Measurements from ENCODE around the gene MTCL1. TPM values are rescaled to one million over a fixed set of nuclear protein-coding genes. Genes with fewer than 3 reads are reported as not detected.
A peak's percentile ranks its signal among the peaks of the same experiment; 100 is the strongest.

MTCL1 gene
- total and polyA plus RNA-seq, 4 donors: 0.65 to 5.4 (median 1.4) TPM

DNA sequence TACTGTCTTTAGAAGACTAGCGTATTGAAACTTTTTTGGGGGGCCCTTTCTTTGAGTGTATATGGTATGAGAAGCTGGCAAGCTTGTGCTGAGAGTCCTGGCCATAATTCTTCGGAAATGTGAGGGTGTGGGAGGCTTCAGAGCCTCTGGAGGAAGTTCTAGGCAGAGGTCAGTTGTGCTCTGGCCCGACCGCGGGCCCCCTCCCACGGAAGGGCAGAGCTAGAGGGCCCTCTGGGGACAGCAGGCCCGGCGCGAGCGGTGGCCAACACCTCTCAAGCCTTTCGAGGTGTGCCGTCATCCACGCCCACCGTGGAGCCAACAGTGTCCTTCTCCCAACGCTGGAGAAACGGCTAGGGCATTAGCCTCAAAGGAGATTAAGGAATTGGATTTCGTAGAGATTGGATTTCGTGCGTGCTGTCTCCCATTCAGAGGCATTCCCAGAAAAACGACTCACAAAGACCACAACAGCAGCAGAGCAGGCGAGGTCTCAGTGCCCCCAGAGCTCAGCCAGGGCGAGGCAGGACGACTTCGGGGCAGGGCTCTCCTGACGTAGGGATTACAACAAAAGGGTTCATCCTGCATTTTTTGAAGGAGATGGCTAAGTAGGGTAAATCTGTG is 2.2 kb upstream of the MTCL1 start:
- no peak overlapping the region for H3K4me3 ChIP-seq (ENCODE audit: low read depth in 1 of 3, low read length in 3 of 3)
- no peaks in the 10 kb centered on the region for H3K36me3 ChIP-seq (ENCODE audit: control insufficient read depth in 4 of 4, insufficient read depth in 3 of 4, low read depth in 1 of 4, low read length in 3 of 4)
- H3K9ac ChIP-seq (ENCODE audit: low read depth in 1 of 2, low read length in 2 of 2): no peak overlapping the region
- no peak overlapping the region for H3K27ac ChIP-seq (ENCODE audit: low read depth in 1 of 2, low read length in 2 of 2)
- H3K27me3 ChIP-seq (ENCODE audit: control insufficient read depth in 4 of 4, insufficient read depth in 4 of 4, low read length in 3 of 4): no peaks in the 10 kb centered on the region
- H3K9me3 ChIP-seq (ENCODE audit: control insufficient read depth in 4 of 4, low read length in 3 of 4): no peaks in the 10 kb centered on the region
- TF ChIP-seq FOXA1 (IDR thresholded peaks at IDR 0.05) (no peak), HNF4G (IDR thresholded peaks at IDR 0.05) (no peak)
- H3K4me1 ChIP-seq (ENCODE audit: control insufficient read depth in 4 of 4, insufficient read depth in 4 of 4, low read length in 3 of 4): peaks cover 7 to 21% (median 17%) of the 10 kb centered on the region in 4 donors
- DNase-seq (ENCODE audit: low spot score): no peak
- 50% methylated on average over 25 of the region's 25 CpGs for WGBS

DNA sequence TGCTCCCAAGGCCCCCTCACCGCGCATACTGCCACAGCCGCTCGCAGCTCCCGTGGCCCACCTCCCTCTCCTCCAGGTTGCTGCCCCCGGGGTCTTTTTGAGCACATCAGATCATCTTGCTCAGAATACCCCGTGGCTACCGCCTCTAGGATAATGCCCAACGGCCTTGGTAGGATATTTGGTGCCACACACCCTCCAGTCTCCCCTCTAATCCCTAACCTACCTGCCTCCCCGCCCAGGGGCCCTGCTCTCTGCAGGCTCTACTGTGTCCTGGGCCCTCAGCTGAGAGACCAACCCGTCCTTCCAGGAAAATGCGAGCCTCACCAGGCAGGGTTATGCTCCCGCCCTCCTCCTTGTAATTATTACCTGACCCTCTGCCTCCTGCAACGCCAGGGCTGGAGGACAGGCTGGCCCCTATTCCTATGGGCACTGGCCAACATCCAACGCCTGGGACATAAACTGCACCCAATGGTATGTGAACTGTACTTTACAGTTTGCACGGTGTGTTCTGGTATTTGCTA is 1.5 kb upstream of the MTCL1 start:
- peak overlapping the region in 1 of 3 donors; percentile 57 for H3K4me3 ChIP-seq (ENCODE audit: low read depth in 1 of 3, low read length in 3 of 3)
- H3K4me1 ChIP-seq (ENCODE audit: control insufficient read depth in 4 of 4, insufficient read depth in 4 of 4, low read length in 3 of 4): peaks cover 7 to 21% (median 17%) of the 10 kb centered on the region in 4 donors
- no peaks in the 10 kb centered on the region for H3K9me3 ChIP-seq (ENCODE audit: control insufficient read depth in 4 of 4, low read length in 3 of 4)
- TF ChIP-seq SP1 (IDR thresholded peaks at IDR 0.05): no peak
- TF ChIP-seq, protein P1, sequence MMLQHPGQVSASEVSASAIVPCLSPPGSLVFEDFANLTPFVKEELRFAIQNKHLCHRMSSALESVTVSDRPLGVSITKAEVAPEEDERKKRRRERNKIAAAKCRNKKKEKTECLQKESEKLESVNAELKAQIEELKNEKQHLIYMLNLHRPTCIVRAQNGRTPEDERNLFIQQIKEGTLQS (IDR thresholded peaks at IDR 0.05): no peak
- TF ChIP-seq JUND (IDR thresholded peaks at IDR 0.05): no peak
- TF ChIP-seq GABPA (IDR thresholded peaks at IDR 0.05 in 1 of 2, conservative IDR thresholded peaks at IDR 0.05 in 1 of 2): no peak
- no peak for TF ChIP-seq EGR1 (IDR thresholded peaks at IDR 0.05; ENCODE audit: low read depth in 2 of 2)
- TF ChIP-seq, protein P2, sequence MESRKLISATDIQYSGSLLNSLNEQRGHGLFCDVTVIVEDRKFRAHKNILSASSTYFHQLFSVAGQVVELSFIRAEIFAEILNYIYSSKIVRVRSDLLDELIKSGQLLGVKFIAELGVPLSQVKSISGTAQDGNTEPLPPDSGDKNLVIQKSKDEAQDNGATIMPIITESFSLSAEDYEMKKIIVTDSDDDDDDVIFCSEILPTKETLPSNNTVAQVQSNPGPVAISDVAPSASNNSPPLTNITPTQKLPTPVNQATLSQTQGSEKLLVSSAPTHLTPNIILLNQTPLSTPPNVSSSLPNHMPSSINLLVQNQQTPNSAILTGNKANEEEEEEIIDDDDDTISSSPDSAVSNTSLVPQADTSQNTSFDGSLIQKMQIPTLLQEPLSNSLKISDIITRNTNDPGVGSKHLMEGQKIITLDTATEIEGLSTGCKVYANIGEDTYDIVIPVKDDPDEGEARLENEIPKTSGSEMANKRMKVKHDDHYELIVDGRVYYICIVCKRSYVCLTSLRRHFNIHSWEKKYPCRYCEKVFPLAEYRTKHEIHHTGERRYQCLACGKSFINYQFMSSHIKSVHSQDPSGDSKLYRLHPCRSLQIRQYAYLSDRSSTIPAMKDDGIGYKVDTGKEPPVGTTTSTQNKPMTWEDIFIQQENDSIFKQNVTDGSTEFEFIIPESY (IDR thresholded peaks at IDR 0.05): no peak
- TF ChIP-seq HNF4G (IDR thresholded peaks at IDR 0.05): no peak
- no peak for TF ChIP-seq RXRA (IDR thresholded peaks at IDR 0.05)
- TF ChIP-seq, protein P3, sequence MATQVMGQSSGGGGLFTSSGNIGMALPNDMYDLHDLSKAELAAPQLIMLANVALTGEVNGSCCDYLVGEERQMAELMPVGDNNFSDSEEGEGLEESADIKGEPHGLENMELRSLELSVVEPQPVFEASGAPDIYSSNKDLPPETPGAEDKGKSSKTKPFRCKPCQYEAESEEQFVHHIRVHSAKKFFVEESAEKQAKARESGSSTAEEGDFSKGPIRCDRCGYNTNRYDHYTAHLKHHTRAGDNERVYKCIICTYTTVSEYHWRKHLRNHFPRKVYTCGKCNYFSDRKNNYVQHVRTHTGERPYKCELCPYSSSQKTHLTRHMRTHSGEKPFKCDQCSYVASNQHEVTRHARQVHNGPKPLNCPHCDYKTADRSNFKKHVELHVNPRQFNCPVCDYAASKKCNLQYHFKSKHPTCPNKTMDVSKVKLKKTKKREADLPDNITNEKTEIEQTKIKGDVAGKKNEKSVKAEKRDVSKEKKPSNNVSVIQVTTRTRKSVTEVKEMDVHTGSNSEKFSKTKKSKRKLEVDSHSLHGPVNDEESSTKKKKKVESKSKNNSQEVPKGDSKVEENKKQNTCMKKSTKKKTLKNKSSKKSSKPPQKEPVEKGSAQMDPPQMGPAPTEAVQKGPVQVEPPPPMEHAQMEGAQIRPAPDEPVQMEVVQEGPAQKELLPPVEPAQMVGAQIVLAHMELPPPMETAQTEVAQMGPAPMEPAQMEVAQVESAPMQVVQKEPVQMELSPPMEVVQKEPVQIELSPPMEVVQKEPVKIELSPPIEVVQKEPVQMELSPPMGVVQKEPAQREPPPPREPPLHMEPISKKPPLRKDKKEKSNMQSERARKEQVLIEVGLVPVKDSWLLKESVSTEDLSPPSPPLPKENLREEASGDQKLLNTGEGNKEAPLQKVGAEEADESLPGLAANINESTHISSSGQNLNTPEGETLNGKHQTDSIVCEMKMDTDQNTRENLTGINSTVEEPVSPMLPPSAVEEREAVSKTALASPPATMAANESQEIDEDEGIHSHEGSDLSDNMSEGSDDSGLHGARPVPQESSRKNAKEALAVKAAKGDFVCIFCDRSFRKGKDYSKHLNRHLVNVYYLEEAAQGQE (IDR thresholded peaks at IDR 0.05): no peak
- TF ChIP-seq RAD21 (IDR thresholded peaks at IDR 0.05): no peak
- TF ChIP-seq FOXA1 (IDR thresholded peaks at IDR 0.05): no peak
- no peak for TF ChIP-seq YY1 (IDR thresholded peaks at IDR 0.05)
- TF ChIP-seq, protein P4, sequence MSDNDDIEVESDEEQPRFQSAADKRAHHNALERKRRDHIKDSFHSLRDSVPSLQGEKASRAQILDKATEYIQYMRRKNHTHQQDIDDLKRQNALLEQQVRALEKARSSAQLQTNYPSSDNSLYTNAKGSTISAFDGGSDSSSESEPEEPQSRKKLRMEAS (IDR thresholded peaks at IDR 0.05): no peak
- TF ChIP-seq, protein P5, sequence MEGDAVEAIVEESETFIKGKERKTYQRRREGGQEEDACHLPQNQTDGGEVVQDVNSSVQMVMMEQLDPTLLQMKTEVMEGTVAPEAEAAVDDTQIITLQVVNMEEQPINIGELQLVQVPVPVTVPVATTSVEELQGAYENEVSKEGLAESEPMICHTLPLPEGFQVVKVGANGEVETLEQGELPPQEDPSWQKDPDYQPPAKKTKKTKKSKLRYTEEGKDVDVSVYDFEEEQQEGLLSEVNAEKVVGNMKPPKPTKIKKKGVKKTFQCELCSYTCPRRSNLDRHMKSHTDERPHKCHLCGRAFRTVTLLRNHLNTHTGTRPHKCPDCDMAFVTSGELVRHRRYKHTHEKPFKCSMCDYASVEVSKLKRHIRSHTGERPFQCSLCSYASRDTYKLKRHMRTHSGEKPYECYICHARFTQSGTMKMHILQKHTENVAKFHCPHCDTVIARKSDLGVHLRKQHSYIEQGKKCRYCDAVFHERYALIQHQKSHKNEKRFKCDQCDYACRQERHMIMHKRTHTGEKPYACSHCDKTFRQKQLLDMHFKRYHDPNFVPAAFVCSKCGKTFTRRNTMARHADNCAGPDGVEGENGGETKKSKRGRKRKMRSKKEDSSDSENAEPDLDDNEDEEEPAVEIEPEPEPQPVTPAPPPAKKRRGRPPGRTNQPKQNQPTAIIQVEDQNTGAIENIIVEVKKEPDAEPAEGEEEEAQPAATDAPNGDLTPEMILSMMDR (IDR thresholded peaks at IDR 0.05; ENCODE audit: low read depth, low read length, missing input control): no peak
- TF ChIP-seq NR2F2 (IDR thresholded peaks at IDR 0.05): no peak
- H3K27ac ChIP-seq (ENCODE audit: low read depth in 1 of 2, low read length in 2 of 2): peak overlapping the region in 1 of 2 donors; percentile 68
- WGBS: 54% methylated on average over 16 of the region's 16 CpGs
- no peak overlapping the region for H3K9ac ChIP-seq (ENCODE audit: low read depth in 1 of 2, low read length in 2 of 2)
- no peaks in the 10 kb centered on the region for H3K27me3 ChIP-seq (ENCODE audit: control insufficient read depth in 4 of 4, insufficient read depth in 4 of 4, low read length in 3 of 4)
- no peaks in the 10 kb centered on the region for H3K36me3 ChIP-seq (ENCODE audit: control insufficient read depth in 4 of 4, insufficient read depth in 3 of 4, low read depth in 1 of 4, low read length in 3 of 4)
- no peak for DNase-seq (ENCODE audit: low spot score)
